ENCODE measurements around the gene REXO2. TPM values are rescaled to one million over a fixed set of nuclear protein-coding genes. Genes with fewer than 3 reads are reported as not detected.

The REXO2 gene
- total and polyA plus RNA-seq, 2 of the 8 experiments (the other 6 are each of a cell fraction or from before 2014, with no cell fraction given): 111 to 114 TPM

- CTCF ChIA-PET (ENCODE audit: partially characterized antibody): interaction anchor here (0.7 to 2.4 kb wide), 7 partner anchors 8 to 180 kb away, joined by 3 to 8 read pairs (median 5); no protein-coding TSS in a partner anchor
- H3K23me2 ChIP-seq (ENCODE audit: low read depth, low read length): no peaks in the 10 kb centered on the region
- H3K4me1 ChIP-seq (replicated peaks in 1 of 4; ENCODE audit: control insufficient read depth in 3 of 4, insufficient read depth in 4 of 4, low read length in 3 of 4): no peaks in the 10 kb centered on the region; a peak in 1 of 7 replicates
- no peak overlapping the region for H3K4ac ChIP-seq (replicated peaks; ENCODE audit: insufficient read length, low read depth, low read length)
- no peak overlapping the region for H3K18ac ChIP-seq (ENCODE audit: extremely low read depth, low read length)
- no peak overlapping the region for H3K14ac ChIP-seq (ENCODE audit: insufficient read length)
- no peak overlapping the region for H2BK15ac ChIP-seq (ENCODE audit: low read length)
- H3K9me3 ChIP-seq (ENCODE audit: insufficient read depth in 2 of 2, low read depth in 1 of 2, low read length in 1 of 2): no peaks in the 10 kb centered on the region
- no peak overlapping the region for H2BK12ac ChIP-seq (ENCODE audit: low read depth, low read length)
- no peak overlapping the region for H4K91ac ChIP-seq (replicated peaks; ENCODE audit: insufficient read length, low read length)
- no peaks in the 10 kb centered on the region for H3K79me2 ChIP-seq (ENCODE audit: control insufficient read depth in 1 of 2, insufficient read depth in 2 of 2, low read length in 2 of 2)
- H3K56ac ChIP-seq (replicated peaks; ENCODE audit: insufficient read length, low read depth, low read length): no peak overlapping the region
- POLR2A ChIA-PET (ENCODE audit: partially characterized antibody): interaction anchor here (1.3 to 1.6 kb wide), 2 partner anchors 11 to 14 kb away, joined by 3 to 4 read pairs; no protein-coding TSS in a partner anchor
- H2BK5ac ChIP-seq (ENCODE audit: low read depth, low read length): no peak overlapping the region
- no peaks in the 10 kb centered on the region for H3K27me3 ChIP-seq (replicated peaks in 1 of 4; ENCODE audit: control insufficient read depth in 3 of 4, extremely low read depth in 1 of 4, insufficient read depth in 3 of 4, low read length in 3 of 4)
- FAIRE-seq: no peak
- H2AK5ac ChIP-seq (ENCODE audit: low read depth, low read length): no peak overlapping the region
- H3K27ac ChIP-seq (ENCODE audit: low read depth, low read length): no peak overlapping the region
- DNase-seq (ENCODE audit: low read depth in 1 of 2, low spot score in 2 of 2): no peak
- no peaks in the 10 kb centered on the region for H4K20me1 ChIP-seq (replicated peaks in 1 of 2; ENCODE audit: control insufficient read depth in 1 of 2, insufficient read depth in 2 of 2, low read length in 2 of 2)
- H2BK20ac ChIP-seq (ENCODE audit: low read length): no peak overlapping the region
- no peak overlapping the region for H3K23ac ChIP-seq (ENCODE audit: insufficient read length)
- no peak overlapping the region for H3K4me2 ChIP-seq (ENCODE audit: insufficient read depth in 1 of 2, low read depth in 2 of 2, low read length in 2 of 2)
- no peak overlapping the region for H3K9ac ChIP-seq (replicated peaks in 1 of 4; ENCODE audit: extremely low read depth in 1 of 4, low read depth in 3 of 4, low read length in 3 of 4)
- WGBS, 2 experiments (ENCODE audit: extremely low coverage in 1 of 2, insufficient coverage in 1 of 2, insufficient read length in 1 of 2, insufficient replicate concordance in 2 of 2, low coverage in 1 of 2, low lambda C conversion rate in 2 of 2, missing lambda C conversion rate in 1 of 2): 86% methylated on average over 4 of the region's 4 CpGs; no CpG with 5 or more reads in 1 of the 2 experiments
- H3K36me3 ChIP-seq (ENCODE audit: control insufficient read depth in 2 of 4, insufficient read depth in 4 of 4, low read length in 3 of 4): no peaks in the 10 kb centered on the region
- no peak overlapping the region for H4K5ac ChIP-seq (ENCODE audit: insufficient read length, low read depth, low read length)
- H3K79me1 ChIP-seq (ENCODE audit: low read depth, low read length): no peaks in the 10 kb centered on the region
- no peak overlapping the region for H4K8ac ChIP-seq (ENCODE audit: extremely low read depth, insufficient read depth, low read length)
- H2BK120ac ChIP-seq (replicated peaks; ENCODE audit: low read depth, low read length): no peak overlapping the region
- TF ChIP-seq SP4 (IDR thresholded peaks at IDR 0.05; ENCODE audit: low read length): no peak
- no peak for TF ChIP-seq CHD2 (IDR thresholded peaks at IDR 0.05; ENCODE audit: low read length)
- no peak for TF ChIP-seq FOSL1 (IDR thresholded peaks at IDR 0.05; ENCODE audit: insufficient read depth, low read depth, low read length)
- no peak for TF ChIP-seq SP1 (IDR thresholded peaks at IDR 0.05; ENCODE audit: low read depth, low read length)
- TF ChIP-seq CEBPB (IDR thresholded peaks at IDR 0.05; ENCODE audit: low read depth, low read length): no peak
- no peak for TF ChIP-seq ASH2L (IDR thresholded peaks at IDR 0.05; ENCODE audit: low read length)
- TF ChIP-seq BRCA1 (IDR thresholded peaks at IDR 0.05; ENCODE audit: low read depth, low read length): no peak
- no peak for TF ChIP-seq BCL11A (IDR thresholded peaks at IDR 0.05; ENCODE audit: low read depth in 2 of 2, low read length in 2 of 2)
- no peak for TF ChIP-seq SIRT6 (IDR thresholded peaks at IDR 0.05; ENCODE audit: low read length)
- no peak for TF ChIP-seq SIN3A (conservative IDR thresholded peaks at IDR 0.05 in 1 of 2, IDR thresholded peaks at IDR 0.05 in 1 of 2; ENCODE audit: low read depth in 1 of 2, low read length in 2 of 2)
- no peak for TF ChIP-seq EGR1 (IDR thresholded peaks at IDR 0.05; ENCODE audit: borderline replicate concordance, low read depth, low read length)
- no peak for TF ChIP-seq CBX5 (IDR thresholded peaks at IDR 0.05; ENCODE audit: low read depth, low read length)
- no peak overlapping the region for H3K4me3 ChIP-seq (ENCODE audit: extremely low read depth in 1 of 4, insufficient read depth in 2 of 4, low read depth in 3 of 4, low read length in 4 of 4)
- no peak overlapping the region for H2AFZ ChIP-seq (ENCODE audit: low read length)
Observed at GRCh38 chr11:114392735-114393667, 46.3 kb upstream of the REXO2 start.

Data from H1 (cell line).